Calu3 (cell line): Measurements from ENCODE around the gene LYRM7. TPM values are rescaled to one million over a fixed set of nuclear protein-coding genes. Genes with fewer than 3 reads are reported as not detected.

Experiments used
- BruUV-seq: library from RNA; stranded (reverse); fragments of 400-500 nt; replicated peaks from 2 replicates; lab custom pipeline; 2021; lab: Mats Ljungman, UMichigan
- CTCF ChIA-PET: fragments of 300-600 bp; sonication (Branson Sonifier 250); formaldehyde crosslinking; loops from one replicate; lab custom pipeline; 2022; ENCODE audit warnings: antibody characterized with exemption; lab: Charles Lee
- DNase-seq: peaks from one replicate; pipeline ENCODE4 v3.0.0; 2022
- H3K27ac Mint-ChIP-seq: one replicate; pipeline ENCODE4 v1.8.0; 2022; ENCODE audit warnings: mixed read lengths; ENCODE audit not compliant: unreplicated experiment
- H3K27me3 Mint-ChIP-seq: one replicate; pipeline ENCODE4 v1.8.0; 2022; ENCODE audit warnings: mixed read lengths; ENCODE audit not compliant: unreplicated experiment
- H3K36me3 Mint-ChIP-seq: one replicate; pipeline ENCODE4 v1.8.0; 2022; ENCODE audit warnings: mild to moderate bottlenecking, moderate library complexity, mixed read lengths; ENCODE audit not compliant: insufficient read depth, unreplicated experiment
- H3K4me1 Mint-ChIP-seq: one replicate; pipeline ENCODE4 v1.8.0; 2022; ENCODE audit warnings: mild to moderate bottlenecking, low read depth, mixed read lengths; ENCODE audit not compliant: unreplicated experiment
- H3K4me3 Mint-ChIP-seq: one replicate; pipeline ENCODE4 v1.8.0; 2022; ENCODE audit warnings: mild to moderate bottlenecking, low read depth, moderate library complexity, mixed read lengths; ENCODE audit not compliant: unreplicated experiment
- H3K9me3 Mint-ChIP-seq: one replicate; pipeline ENCODE4 v1.8.0; 2022; ENCODE audit warnings: low read depth, mixed read lengths; ENCODE audit not compliant: unreplicated experiment
- intact Hi-C: fragments of 100-400 bp; cut with micrococcal nuclease; formaldehyde crosslinking; loops from one replicate; pipeline ENCODE4 v1.10.0; 2022; ENCODE audit not compliant: unreplicated experiment
- total RNA-seq: library from RNA; stranded (reverse); gene quantifications from 2 replicates; pipeline ENCODE4 v1.2.3, GENCODE V29; 2022
- TF ChIP-seq, protein P1 (sequence below): fragments of 200-600 bp; IDR thresholded peaks from one replicate; pipeline ENCODE4 v1.8.0; 2022; ENCODE audit warnings: antibody characterized with exemption; ENCODE audit not compliant: unreplicated experiment

Gene LYRM7
- total RNA-seq, 1 experiment from 2014 or later: 12.6 TPM

DNA sequence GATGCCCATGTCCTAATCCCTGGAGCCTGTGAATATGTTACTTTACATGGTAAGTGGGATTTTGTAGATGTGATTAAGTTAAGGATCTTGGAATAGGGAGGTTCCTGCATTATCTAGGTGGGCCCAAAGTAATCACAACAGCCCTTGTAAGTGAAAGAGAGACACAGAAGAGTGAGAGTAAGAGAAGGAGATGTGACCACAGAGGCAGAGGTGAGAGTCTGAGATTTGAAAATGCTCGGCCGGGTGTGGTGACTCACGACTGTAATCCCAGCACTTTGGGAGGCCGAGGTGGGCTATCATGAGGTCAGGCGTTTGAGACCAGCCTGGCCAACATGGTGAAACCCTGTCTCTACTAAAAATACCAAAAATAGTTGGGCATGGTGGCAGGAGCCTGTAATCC, 3.1 kb upstream of the LYRM7 start:
- CTCF ChIA-PET: no interaction called here
- intact Hi-C loops: no loop called here
- H3K4me3 Mint-ChIP-seq: no peak overlapping the region
- no peak overlapping the region for H3K27ac Mint-ChIP-seq
- TF ChIP-seq, protein P1, sequence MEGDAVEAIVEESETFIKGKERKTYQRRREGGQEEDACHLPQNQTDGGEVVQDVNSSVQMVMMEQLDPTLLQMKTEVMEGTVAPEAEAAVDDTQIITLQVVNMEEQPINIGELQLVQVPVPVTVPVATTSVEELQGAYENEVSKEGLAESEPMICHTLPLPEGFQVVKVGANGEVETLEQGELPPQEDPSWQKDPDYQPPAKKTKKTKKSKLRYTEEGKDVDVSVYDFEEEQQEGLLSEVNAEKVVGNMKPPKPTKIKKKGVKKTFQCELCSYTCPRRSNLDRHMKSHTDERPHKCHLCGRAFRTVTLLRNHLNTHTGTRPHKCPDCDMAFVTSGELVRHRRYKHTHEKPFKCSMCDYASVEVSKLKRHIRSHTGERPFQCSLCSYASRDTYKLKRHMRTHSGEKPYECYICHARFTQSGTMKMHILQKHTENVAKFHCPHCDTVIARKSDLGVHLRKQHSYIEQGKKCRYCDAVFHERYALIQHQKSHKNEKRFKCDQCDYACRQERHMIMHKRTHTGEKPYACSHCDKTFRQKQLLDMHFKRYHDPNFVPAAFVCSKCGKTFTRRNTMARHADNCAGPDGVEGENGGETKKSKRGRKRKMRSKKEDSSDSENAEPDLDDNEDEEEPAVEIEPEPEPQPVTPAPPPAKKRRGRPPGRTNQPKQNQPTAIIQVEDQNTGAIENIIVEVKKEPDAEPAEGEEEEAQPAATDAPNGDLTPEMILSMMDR: no peak
- DNase-seq: no peak
- no TSS peak for BruUV-seq
- H3K9me3 Mint-ChIP-seq: no peaks in the 10 kb centered on the region
- H3K36me3 Mint-ChIP-seq: peaks cover 56% of the 10 kb centered on the region
- peaks cover 31% of the 10 kb centered on the region for H3K4me1 Mint-ChIP-seq
- no peaks in the 10 kb centered on the region for H3K27me3 Mint-ChIP-seq

DNA sequence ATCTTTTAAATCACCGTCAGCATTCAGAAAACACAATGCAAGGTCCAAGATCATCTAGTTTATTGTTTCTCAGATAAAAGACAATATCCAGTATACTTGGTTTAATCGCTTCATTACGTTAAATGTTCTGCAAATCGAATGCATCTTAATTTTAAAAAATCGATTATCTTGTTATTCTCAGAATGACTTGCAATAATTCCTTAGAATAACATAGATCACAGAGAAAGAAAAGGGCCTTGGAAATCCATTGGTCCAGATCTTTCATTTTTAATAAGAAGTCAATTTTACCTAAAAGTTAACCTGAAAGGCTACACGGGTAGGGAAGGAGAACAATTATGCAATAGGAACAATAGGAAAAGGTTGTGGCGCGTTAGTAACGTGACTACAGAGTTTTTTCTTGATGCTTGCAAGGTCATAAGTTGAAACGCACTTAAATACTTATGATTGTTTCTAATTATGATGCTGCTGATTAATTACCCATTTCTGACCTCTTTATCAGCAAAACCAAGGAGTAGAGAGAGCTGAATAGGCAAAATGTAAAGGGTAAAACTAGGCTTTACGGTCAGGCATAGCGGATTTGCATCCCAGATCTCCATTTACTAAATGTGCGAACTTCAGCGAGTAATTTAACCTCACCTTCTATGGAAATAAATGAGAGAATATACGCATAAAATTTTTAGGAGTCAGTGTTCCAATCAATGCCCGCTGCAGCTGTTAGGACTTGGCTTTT, 769 bp upstream of the LYRM7 start:
- CTCF ChIA-PET: no interaction called here
- intact Hi-C loops: loop anchor here (1.0 to 5.0 kb wide), 2 partner anchors 92 to 112 kb away; no protein-coding TSS in a partner anchor
- H3K9me3 Mint-ChIP-seq: no peaks in the 10 kb centered on the region
- H3K27ac Mint-ChIP-seq: peak overlapping the region; percentile 79
- DNase-seq: no peak
- H3K36me3 Mint-ChIP-seq: peaks cover 34% of the 10 kb centered on the region
- H3K4me3 Mint-ChIP-seq: peak overlapping the region; percentile 92
- peaks cover 23% of the 10 kb centered on the region for H3K4me1 Mint-ChIP-seq
- BruUV-seq: TSS peak; percentile 93
- TF ChIP-seq, protein P1: no peak
- H3K27me3 Mint-ChIP-seq: no peaks in the 10 kb centered on the region

DNA sequence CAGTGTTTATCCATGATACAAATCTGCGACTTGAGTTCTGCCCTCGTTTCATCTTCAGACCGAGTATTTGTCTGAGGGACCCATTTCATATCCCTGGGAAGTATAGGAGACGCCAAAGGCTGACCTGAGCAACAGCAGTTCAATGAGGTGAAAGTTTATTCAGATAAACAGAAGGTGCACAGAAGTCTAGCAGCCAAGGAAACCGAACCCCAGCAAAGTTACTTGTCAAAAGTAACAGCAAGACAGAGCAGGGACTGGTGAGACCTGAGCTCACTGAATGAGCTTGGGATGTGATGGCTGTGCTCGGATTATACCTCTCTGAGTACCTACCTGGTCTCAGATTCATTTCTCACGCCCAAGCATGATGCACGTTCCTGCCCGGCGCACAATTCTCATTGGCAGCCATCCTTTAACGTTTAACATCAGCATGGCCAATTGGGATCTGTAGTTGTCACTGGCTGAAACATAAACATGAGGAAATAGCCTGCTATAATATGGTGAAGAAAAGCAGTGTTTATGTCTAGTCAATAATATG, 599 bp downstream of the LYRM7 start:
- CTCF ChIA-PET: interaction anchor here (1.3 kb wide), 1 partner anchor 14 kb away, joined by 3 read pairs; no protein-coding TSS in a partner anchor
- TF ChIP-seq, protein P1: no peak
- intact Hi-C loops: loop anchor here (1.0 to 5.0 kb wide), 2 partner anchors 87 to 111 kb away; no protein-coding TSS in a partner anchor
- Mint-ChIP-seq H3K4me3 (peak overlapping the region; percentile 92), H3K27me3 (no peaks in the 10 kb centered on the region), H3K36me3 (peaks cover 23% of the 10 kb centered on the region), H3K9me3 (no peaks in the 10 kb centered on the region), H3K27ac (peak overlapping the region; percentile 79), H3K4me1 (peaks cover 14% of the 10 kb centered on the region)
- DNase-seq: peak; percentile 15
- TSS peak; percentile 64 for BruUV-seq

DNA sequence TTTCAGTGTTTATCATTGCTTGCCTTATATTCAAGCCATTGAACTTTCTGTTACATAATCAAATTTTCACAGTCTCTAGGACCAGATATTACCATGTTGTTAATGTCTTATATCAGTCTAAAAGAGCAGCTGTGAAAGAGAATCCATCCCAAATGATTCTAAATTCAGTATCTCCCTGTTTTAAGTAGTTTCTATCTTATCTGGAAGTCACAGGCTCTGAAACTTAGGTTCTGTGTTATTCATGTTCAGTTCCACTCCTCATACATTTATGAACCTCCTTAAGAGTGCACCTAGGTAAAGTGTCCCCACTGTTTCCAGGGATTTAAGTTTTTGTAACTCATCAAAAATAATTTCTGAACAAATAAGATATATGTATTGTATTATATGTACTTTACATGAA, 9.7 kb downstream of the LYRM7 start:
- Mint-ChIP-seq H3K4me3 (no peak overlapping the region), H3K27ac (no peak overlapping the region), H3K4me1 (no peaks in the 10 kb centered on the region), H3K36me3 (no peaks in the 10 kb centered on the region), H3K9me3 (no peaks in the 10 kb centered on the region), H3K27me3 (no peaks in the 10 kb centered on the region)
- intact Hi-C loops: no loop called here
- CTCF ChIA-PET: no interaction called here
- no TSS peak for BruUV-seq
- TF ChIP-seq, protein P1: no peak
- DNase-seq: no peak
